ENCODE measurements around the gene CDC42BPB.

DNA sequence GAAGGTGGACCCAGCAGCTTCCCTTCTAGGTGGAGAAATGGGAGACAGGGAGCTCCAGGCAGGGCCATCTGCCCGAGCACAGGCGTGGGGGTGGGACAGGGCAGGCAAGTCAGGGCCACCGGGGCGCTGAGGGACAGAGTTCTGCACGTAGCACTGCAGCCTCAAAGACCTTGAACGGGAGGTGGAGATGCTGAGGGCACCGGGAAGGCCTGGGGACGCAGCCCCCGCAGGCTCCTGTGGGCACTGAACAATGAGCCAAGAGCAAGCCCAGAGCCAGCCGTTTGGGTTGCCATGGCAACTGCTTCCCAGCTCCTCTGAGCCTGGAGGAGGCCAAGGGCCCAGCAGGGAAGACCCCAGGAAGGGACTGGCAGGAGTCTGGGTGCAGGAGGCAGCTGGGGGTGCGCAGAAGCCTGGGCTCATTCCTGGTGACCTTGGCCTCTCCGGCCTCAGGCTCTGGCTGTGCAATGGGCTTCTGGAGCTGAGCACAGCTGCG is 30.0 kb upstream of the CDC42BPB start:
- TF ChIP-seq CTCF (IDR thresholded peaks at IDR 0.05) = no peak
- TF ChIP-seq EZH2 (IDR thresholded peaks at IDR 0.05) = no peak
- TF ChIP-seq EZH2phosphoT487 (IDR thresholded peaks at IDR 0.05) = no peak

Measured in neural progenitor cell (in vitro differentiated cells).